DMS53 treated with DMSO at 0.1 percent for 48 hours (cell line): ENCODE data around the gene SH3RF2.
"Not testable (repeated sequence)": the region's sequence is repeated elsewhere in the genome, so short reads cannot be mapped to it uniquely, and the experiment has no call there.

Experiments used
- DNase-seq: peaks from one replicate; lab custom pipeline; 2025; ENCODE audit not compliant: unreplicated experiment; lab: John Stamatoyannopoulos, UW

SH3RF2 gene

GRCh38 chr5:146005723-146006122 is 69.3 kb downstream of the SH3RF2 start:
- DNase-seq, result no peak

GRCh38 chr5:146006470-146007190 is 70.3 kb downstream of the SH3RF2 start:
- no peak for DNase-seq

GRCh38 chr5:146007270-146007669 is 70.9 kb downstream of the SH3RF2 start:
- DNase-seq, result no peak

GRCh38 chr5:146007989-146008388 is 71.6 kb downstream of the SH3RF2 start:
- DNase-seq, result no peak

- no peak for DNase-seq
Observed at GRCh38 chr5:146009020-146009419, 72.6 kb downstream of the SH3RF2 start.

- DNase-seq, result not testable (repeated sequence)
Observed at GRCh38 chr5:146010447-146010846, 74.1 kb downstream of the SH3RF2 start.

GRCh38 chr5:146013761-146014160 is 77.4 kb downstream of the SH3RF2 start:
- no peak for DNase-seq

- no peak for DNase-seq
Observed at GRCh38 chr5:146015001-146015400, 78.6 kb downstream of the SH3RF2 start.

- DNase-seq, result peak; percentile 10
Observed at GRCh38 chr5:146016764-146017484, 80.5 kb downstream of the SH3RF2 start.

GRCh38 chr5:146018514-146019375 is 82.4 kb downstream of the SH3RF2 start:
- DNase-seq, result no peak

- DNase-seq, result no peak
Observed at GRCh38 chr5:146020100-146020499, 83.7 kb downstream of the SH3RF2 start.

- DNase-seq, result no peak
Observed at GRCh38 chr5:146024034-146024433, 87.7 kb downstream of the SH3RF2 start.

- DNase-seq, result no peak
Observed at GRCh38 chr5:146025114-146025680, 88.8 kb downstream of the SH3RF2 start.

GRCh38 chr5:146025681-146026080 is 89.3 kb downstream of the SH3RF2 start:
- no peak for DNase-seq

GRCh38 chr5:146026307-146027010 is 90.1 kb downstream of the SH3RF2 start:
- no peak for DNase-seq

GRCh38 chr5:146027751-146028150 is 91.4 kb downstream of the SH3RF2 start:
- no peak for DNase-seq

GRCh38 chr5:146032911-146033310 is 96.5 kb downstream of the SH3RF2 start:
- DNase-seq, result no peak

GRCh38 chr5:146034127-146034526 is 97.7 kb downstream of the SH3RF2 start:
- no peak for DNase-seq

GRCh38 chr5:146034605-146035004 is 98.2 kb downstream of the SH3RF2 start:
- DNase-seq, result no peak

- DNase-seq, result no peak
Observed at GRCh38 chr5:146039420-146039819, 103.0 kb downstream of the SH3RF2 start.

- no peak for DNase-seq
Observed at GRCh38 chr5:146040527-146040926, 104.1 kb downstream of the SH3RF2 start.
